Memory B cell (primary cell): Measurements from ENCODE around the gene SLC9C1.

Source experiments
- ATAC-seq: fragments of 150-1000 bp; cut with Tn5 transposase; 2 replicates; pipeline ENCODE4 v1.10.0; 2021; ENCODE audit warnings: low read depth, mild to moderate bottlenecking, moderate library complexity
- DNase-seq, 2 donors: peaks; one replicate each; pipeline ENCODE4 v3.0.0; 2022; ENCODE audit warnings: low spot score in 2 of 2
- H3K27ac Mint-ChIP-seq: one replicate; pipeline ENCODE4 v1.8.0; 2022; ENCODE audit warnings: mild to moderate bottlenecking, moderate library complexity, mixed read lengths
- H3K27me3 Mint-ChIP-seq: one replicate; pipeline ENCODE4 v1.8.0; 2022; ENCODE audit warnings: mixed read lengths
- H3K36me3 Mint-ChIP-seq: one replicate; pipeline ENCODE4 v1.8.0; 2022; ENCODE audit warnings: mild to moderate bottlenecking, mixed read lengths
- H3K4me1 Mint-ChIP-seq: one replicate; pipeline ENCODE4 v1.8.0; 2022; ENCODE audit warnings: mixed read lengths
- H3K4me3 Mint-ChIP-seq: one replicate; pipeline ENCODE4 v1.8.0; 2022; ENCODE audit warnings: mild to moderate bottlenecking, moderate library complexity, mixed read lengths
- H3K9me3 Mint-ChIP-seq: one replicate; pipeline ENCODE4 v1.8.0; 2022; ENCODE audit warnings: mixed read lengths

The SLC9C1 gene

DNA sequence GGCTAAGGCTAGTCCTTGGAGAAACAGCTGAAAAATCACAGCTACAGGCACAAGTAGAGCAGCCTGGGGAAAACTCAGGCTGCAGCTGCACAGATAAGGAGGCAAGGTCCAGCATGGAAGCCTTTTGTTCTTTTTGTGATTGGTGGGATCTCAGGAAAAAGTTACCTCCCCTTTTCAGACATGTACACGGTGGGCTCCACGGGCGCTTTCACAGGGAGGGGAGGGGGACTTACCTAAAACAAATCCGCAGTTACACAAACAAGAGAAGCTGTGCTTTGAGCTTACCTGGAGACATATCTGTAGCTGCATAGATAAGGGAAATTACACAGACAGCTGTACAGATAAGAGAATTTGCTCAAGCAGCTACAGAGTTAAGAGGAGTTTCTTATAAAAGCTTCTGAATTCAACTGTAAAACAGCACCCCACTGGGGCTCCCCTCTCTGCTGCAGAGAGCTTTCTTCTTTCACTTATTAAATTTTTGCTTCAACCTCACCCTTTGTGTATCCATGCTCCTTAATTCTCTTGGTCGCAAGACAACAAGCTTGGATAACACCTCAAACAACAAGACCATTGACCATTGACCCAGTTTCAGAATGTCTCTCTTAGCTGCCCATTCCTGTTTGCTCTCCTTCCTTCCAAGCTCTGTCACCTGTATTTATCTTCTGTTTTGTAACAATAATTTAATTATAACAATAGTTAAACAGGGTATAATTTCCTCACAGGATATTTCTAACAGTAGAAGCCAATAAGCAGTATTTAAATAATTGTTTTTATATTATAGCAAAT, 28.0 kb upstream of the SLC9C1 start:
- ATAC-seq, result no peak
- Mint-ChIP-seq H3K9me3 (no peaks in the 10 kb centered on the region), H3K4me1 (peaks cover 2% of the 10 kb centered on the region), H3K27ac (no peak overlapping the region), H3K4me3 (no peak overlapping the region), H3K36me3 (no peaks in the 10 kb centered on the region), H3K27me3 (no peaks in the 10 kb centered on the region)
- DNase-seq, result no peak

DNA sequence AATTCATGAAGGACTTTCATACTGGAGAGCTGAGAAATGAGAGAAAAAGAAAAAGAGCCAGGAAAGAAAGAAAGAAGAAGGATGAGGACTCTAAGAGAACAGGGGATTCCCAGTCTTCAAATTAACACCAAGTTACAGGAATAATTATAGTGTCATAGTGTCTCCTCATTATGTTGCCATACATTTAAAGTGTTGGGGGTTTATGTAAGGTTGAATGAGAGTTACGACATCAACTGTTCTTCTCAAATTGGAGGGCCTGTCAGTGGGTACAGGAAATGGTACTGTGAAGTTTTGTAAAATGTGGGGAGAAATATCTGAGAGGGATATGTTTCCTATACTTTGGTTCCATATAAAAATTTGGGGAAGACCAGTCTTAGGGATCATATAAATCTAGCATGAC, 26.7 kb upstream of the SLC9C1 start:
- Mint-ChIP-seq H3K4me3 (no peak overlapping the region), H3K36me3 (no peaks in the 10 kb centered on the region), H3K4me1 (no peaks in the 10 kb centered on the region), H3K27ac (no peak overlapping the region), H3K27me3 (no peaks in the 10 kb centered on the region), H3K9me3 (no peaks in the 10 kb centered on the region)
- DNase-seq, result no peak
- ATAC-seq, result no peak

DNA sequence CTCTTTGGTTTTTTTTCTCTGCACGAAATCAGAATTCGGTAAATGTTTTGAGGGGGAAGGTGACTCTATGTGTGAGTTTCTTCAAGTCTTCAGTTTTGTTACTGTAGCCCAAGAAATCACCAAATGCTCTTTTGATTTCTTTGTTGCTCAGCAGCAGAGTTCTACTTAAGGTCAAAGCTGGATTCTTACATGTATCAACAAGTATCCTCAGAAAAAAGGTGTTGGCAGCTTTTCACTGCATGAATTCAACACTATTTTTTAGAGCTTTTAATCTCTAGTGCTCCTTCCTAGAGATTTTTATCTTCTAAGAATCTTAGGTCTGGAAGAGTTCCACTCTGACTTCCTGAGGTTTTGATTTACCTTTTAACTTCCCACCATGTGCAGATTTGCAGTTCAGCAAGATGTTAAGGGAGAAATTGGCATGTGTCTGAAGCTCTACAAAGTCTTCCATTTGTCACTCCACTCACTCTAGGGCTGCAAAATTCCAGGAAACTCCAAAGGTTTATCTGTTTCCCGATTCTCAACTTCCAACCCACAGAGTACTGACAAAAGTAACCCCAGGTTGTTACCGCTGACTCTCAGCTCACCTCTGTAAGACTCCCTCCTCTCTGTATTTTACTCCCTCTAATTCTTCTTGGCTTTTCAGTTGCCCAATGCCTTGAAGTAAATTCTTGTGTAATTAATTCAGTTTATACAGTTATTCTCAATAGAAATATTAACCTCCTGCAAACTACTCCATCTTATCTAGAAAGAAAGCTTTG, 25.7 kb upstream of the SLC9C1 start:
- H3K9me3 Mint-ChIP-seq, result peaks cover 2% of the 10 kb centered on the region
- DNase-seq (no peak), ATAC-seq (no peak)
- H3K27me3 Mint-ChIP-seq, result no peaks in the 10 kb centered on the region
- H3K4me1 Mint-ChIP-seq, result peaks cover under 1% of the 10 kb centered on the region
- no peak overlapping the region for H3K27ac Mint-ChIP-seq
- no peak overlapping the region for H3K4me3 Mint-ChIP-seq
- peaks cover 3% of the 10 kb centered on the region for H3K36me3 Mint-ChIP-seq

DNA sequence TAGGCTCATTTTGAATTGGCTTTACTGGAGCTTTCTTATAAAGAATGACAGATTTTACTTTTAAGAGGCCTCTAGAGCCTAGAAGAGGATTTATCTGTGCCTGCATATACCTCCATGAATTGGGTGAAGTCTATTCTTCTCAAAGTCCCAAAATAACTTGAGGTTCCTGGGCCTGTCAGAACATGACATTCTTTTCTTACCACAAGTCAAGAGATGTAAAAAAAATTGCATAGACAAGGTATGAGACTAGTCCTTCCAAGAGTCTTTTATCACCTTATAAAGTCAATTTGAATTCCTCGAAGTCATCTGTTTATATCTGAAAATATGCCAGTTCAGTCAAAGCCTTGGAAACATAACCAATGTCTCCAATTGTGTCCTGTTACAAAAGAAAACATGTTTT, 21.8 kb upstream of the SLC9C1 start:
- DNase-seq (no peak), ATAC-seq (no peak)
- peaks cover 3% of the 10 kb centered on the region for H3K4me1 Mint-ChIP-seq
- no peaks in the 10 kb centered on the region for H3K27me3 Mint-ChIP-seq
- H3K9me3 Mint-ChIP-seq, result peaks cover 4% of the 10 kb centered on the region
- H3K4me3 Mint-ChIP-seq, result no peak overlapping the region
- H3K27ac Mint-ChIP-seq, result no peak overlapping the region
- peaks cover 3% of the 10 kb centered on the region for H3K36me3 Mint-ChIP-seq

DNA sequence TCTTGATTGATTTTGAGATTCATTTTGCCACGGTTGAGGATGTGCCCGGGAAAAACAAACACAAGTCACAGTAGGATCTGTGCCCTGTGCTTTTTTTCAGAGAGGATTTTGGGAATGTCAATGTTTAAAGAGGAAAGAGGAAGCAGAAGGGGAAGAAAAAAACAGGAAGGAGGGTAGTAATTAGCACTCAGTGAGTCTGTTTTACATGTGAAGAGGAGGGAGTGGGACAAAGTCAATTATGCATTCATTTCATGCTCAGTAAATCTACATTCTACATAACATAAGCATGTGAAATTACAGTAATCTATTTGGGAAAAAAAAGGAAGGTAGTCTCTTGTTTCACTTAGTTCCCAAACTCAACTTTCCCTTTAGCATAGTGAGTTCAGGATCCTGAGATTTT, 20.6 kb upstream of the SLC9C1 start:
- H3K9me3 Mint-ChIP-seq, result peaks cover 4% of the 10 kb centered on the region
- H3K27me3 Mint-ChIP-seq, result no peaks in the 10 kb centered on the region
- ATAC-seq (no peak), DNase-seq (no peak)
- no peak overlapping the region for H3K27ac Mint-ChIP-seq
- peaks cover 3% of the 10 kb centered on the region for H3K36me3 Mint-ChIP-seq
- H3K4me1 Mint-ChIP-seq, result peaks cover 3% of the 10 kb centered on the region
- no peak overlapping the region for H3K4me3 Mint-ChIP-seq

DNA sequence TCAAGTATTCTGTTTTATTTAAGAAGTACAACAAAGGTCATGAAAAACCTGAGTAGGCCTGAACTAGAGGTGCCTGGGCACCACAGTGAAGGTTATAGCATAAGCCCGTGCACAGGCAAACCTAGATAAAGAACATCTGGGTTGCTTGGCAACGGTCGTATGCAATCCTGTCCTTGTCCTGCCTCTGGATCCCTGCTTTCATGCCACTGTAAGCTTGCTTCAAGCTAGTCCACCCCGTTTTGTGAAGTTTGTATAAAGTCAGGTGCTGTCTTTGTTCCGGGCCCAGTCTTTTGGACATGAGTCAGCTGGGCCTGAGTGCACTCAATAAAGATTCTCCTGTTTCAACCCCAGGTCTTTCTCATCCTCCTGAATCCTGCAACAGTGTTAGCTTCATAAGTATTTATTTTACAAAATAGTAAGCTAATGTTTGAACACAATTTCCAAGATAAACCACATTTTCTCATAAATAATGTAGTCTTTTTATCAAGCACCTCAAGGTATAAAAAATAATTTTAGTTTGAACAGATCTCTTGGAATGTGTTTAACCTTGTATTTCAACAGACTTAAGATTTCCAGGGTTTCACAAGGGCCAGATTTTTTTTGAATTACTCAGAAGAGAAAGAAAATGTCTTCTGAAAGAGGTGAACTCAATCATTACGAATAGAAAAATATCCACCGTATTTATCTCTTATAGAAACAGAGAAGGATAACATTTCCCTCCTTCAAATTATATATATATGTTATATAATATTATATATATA, 14.3 kb upstream of the SLC9C1 start:
- DNase-seq, result no peak
- no peak for ATAC-seq
- Mint-ChIP-seq H3K36me3 (no peaks in the 10 kb centered on the region), H3K4me1 (no peaks in the 10 kb centered on the region), H3K4me3 (no peak overlapping the region), H3K27ac (no peak overlapping the region), H3K9me3 (no peaks in the 10 kb centered on the region), H3K27me3 (no peaks in the 10 kb centered on the region)

DNA sequence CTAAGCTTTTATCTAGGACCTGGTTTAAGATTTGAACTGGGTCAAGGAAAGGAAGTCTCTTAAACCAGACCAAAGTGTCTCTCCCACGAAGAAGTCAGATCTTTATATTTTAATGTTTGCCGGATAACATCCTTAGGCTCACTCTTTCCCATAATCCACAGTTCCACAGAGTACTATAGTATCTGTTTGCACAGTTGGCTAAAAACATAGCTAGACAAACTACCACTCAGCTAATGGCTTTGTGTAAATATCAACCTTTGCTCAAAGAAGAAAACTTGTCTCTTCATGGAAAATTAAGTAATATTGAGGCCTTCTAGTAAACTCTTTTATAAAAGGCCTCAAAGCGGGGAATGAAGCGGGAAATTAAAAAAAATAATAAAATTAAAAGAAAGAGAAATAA, 13.5 kb upstream of the SLC9C1 start:
- no peaks in the 10 kb centered on the region for H3K4me1 Mint-ChIP-seq
- no peak overlapping the region for H3K4me3 Mint-ChIP-seq
- no peaks in the 10 kb centered on the region for H3K9me3 Mint-ChIP-seq
- no peak overlapping the region for H3K27ac Mint-ChIP-seq
- DNase-seq, result no peak
- no peaks in the 10 kb centered on the region for H3K27me3 Mint-ChIP-seq
- no peak for ATAC-seq
- H3K36me3 Mint-ChIP-seq, result no peaks in the 10 kb centered on the region

DNA sequence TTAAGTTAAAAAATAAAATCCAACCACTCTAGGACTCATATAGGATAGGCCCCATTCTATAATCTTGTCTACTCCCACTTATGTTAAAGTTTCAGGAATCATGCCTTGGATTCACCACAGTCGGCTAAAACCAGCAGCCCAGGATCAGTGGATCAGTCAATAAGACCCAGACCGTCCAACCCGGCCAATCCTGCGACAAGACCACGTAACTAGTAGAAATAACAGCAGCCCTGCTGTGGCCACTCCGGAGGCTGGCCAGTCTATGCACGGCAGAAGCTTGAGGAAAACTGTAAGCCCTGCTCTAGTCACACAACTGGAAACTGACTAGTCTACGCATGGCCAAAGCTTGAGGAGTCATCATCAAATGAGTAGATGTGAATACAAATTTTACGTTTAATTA, 12.8 kb upstream of the SLC9C1 start:
- ATAC-seq (no peak), DNase-seq (no peak)
- H3K36me3 Mint-ChIP-seq, result no peaks in the 10 kb centered on the region
- H3K27me3 Mint-ChIP-seq, result no peaks in the 10 kb centered on the region
- no peaks in the 10 kb centered on the region for H3K9me3 Mint-ChIP-seq
- no peak overlapping the region for H3K4me3 Mint-ChIP-seq
- H3K4me1 Mint-ChIP-seq, result no peaks in the 10 kb centered on the region
- no peak overlapping the region for H3K27ac Mint-ChIP-seq

DNA sequence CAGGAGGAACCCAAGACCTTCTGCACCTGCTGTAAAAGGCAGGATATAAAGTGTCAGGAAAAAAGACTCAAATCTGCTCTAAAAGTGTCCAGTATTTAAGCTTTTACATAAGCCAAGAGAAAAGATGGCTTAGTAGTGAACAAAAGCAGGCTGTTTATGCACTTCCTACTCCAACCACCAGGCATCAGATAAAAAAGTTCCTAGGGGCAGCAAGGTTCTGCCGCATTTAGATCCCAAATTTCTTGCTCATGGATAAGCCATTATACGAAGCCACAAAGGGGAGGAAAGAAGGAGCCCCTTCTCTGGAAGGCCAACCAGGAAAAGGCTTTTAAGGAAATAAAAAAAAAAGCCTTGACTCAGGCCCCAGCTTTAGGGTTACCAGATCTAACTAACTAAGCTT, 10.6 kb upstream of the SLC9C1 start:
- no peak overlapping the region for H3K4me3 Mint-ChIP-seq
- H3K9me3 Mint-ChIP-seq, result no peaks in the 10 kb centered on the region
- ATAC-seq (no peak), DNase-seq (no peak)
- H3K4me1 Mint-ChIP-seq, result no peaks in the 10 kb centered on the region
- no peak overlapping the region for H3K27ac Mint-ChIP-seq
- no peaks in the 10 kb centered on the region for H3K27me3 Mint-ChIP-seq
- no peaks in the 10 kb centered on the region for H3K36me3 Mint-ChIP-seq

DNA sequence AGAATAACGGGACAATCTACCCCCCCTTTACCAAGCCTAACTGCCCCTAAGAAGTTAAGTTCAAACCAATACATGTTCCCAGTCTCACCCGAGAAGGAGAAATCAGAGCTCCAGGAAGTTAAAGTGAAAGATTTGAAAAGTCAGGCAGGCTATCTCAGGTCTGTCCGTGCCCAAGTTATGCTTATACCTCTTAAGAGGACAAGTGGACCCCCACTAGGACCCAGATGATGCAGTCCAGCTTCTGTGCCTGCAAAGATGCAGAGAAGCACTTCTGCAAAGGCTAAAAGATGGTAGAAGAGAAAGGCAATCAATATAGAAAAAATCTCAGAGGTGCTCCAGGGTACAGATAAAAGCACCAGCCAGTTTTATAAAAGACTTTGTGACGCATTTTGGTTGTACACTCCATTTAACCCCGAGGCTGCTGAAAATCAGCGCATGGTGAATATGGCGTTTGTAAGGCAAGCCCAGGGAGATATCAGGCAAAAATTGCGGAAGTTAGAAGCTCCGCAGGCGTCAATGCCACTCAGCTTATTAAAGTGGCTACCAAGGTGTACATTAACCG, 9.8 kb upstream of the SLC9C1 start:
- no peaks in the 10 kb centered on the region for H3K9me3 Mint-ChIP-seq
- DNase-seq, result peak; percentile 27
- no peak overlapping the region for H3K27ac Mint-ChIP-seq
- ATAC-seq, result peak; percentile 89
- no peaks in the 10 kb centered on the region for H3K27me3 Mint-ChIP-seq
- no peak overlapping the region for H3K4me3 Mint-ChIP-seq
- no peaks in the 10 kb centered on the region for H3K36me3 Mint-ChIP-seq
- H3K4me1 Mint-ChIP-seq, result peaks cover under 1% of the 10 kb centered on the region

DNA sequence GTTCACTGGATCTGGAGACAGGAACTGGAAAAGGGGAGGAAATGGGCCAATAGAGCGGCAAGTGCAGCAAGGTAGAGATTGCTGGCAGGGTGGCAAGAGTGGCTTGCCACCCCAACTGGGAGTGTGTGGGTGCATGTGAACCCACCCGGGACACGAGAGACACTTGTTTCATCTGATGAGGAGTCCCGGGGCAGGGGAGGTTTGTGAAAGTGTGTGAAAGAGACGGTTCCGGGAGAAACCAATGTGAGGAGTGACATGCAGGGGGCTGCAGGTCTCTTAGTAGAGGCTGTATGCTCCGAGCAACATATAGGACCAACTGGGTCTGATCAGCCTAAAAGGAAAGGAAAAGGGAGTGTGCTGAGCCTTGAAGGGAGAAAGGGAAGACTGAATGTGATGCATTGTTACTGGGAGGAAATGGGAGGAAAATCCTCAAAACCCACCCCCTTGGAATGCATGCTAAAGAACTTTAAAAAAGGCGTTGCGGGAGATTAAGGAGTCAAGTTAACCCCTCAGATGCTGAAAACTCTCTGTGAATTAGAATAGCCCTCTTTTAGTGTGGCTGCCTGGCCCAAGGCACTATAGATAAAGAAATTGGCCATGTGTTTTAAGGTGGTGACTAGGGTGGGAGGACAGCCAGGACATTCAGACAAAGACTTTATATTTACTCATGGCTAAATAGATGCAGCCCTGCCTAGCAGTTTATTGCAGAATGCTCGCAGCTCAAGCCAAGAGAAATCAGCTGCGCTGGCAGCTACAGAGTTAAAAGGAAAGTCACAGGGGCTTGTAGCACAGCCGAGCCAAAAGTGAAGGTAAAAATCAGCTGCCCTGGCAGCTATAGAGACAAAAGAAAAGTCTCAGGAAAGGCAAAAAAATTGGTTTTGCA, 9.1 kb upstream of the SLC9C1 start:
- DNase-seq, result no peak
- Mint-ChIP-seq H3K27ac (no peak overlapping the region), H3K4me1 (peaks cover 8% of the 10 kb centered on the region), H3K27me3 (no peaks in the 10 kb centered on the region), H3K36me3 (no peaks in the 10 kb centered on the region), H3K9me3 (no peaks in the 10 kb centered on the region), H3K4me3 (no peak overlapping the region)
- ATAC-seq, result peak; percentile 17

DNA sequence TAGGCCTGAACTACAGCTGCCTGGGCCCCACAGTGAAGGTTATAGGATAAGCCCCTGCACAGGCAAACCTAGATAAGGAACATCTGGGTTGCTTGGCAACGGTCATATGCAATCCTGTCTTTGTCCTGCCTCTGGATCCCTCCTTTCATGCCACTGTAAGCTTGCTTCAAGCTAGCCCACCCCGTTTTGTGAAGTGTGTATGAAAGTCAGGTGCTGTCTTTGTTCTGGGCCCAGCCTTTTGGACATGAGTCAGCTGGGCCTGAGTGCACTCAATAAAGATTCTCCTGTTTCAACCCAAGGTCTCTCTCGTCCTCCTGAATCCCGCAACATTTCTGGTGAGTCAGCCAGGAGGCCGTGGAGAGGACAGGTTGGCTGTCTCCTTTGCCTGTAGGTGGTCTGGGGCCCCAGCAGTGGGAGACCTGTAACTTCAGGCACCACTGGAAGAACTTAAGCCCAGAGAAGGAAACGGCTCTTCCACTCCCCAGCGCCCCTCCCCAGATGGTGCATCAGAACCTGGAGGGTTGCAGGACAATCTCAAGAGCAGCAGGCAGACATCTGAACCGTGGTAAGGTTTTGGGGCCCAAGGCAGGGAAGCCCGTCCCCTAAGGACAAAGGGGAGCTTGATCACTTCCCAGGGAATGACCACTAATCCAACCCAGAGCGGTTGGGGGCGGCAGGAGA, 8.3 kb upstream of the SLC9C1 start:
- H3K4me3 Mint-ChIP-seq, result no peak overlapping the region
- H3K27me3 Mint-ChIP-seq, result no peaks in the 10 kb centered on the region
- H3K4me1 Mint-ChIP-seq, result peaks cover 13% of the 10 kb centered on the region
- no peaks in the 10 kb centered on the region for H3K9me3 Mint-ChIP-seq
- DNase-seq (no peak), ATAC-seq (no peak)
- H3K27ac Mint-ChIP-seq, result no peak overlapping the region
- H3K36me3 Mint-ChIP-seq, result no peaks in the 10 kb centered on the region

DNA sequence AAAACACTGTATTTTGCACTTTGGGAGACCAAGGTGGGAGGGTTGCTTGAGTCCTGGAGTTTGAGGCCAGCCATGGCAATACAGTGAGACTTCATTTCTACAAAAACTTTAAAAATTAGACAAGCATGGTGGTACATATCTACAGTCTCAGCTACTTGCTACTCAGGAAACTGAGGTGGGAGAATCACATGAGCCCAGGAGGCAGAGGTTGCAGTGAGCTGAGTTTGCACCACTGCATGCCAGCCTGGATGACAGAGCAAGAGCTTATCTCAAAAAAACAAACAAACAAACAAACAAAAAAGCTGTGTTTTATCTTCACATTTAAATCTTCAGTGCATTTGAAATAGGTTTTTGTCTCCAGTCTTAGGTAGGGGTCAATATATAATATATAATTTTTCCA, 4.8 kb upstream of the SLC9C1 start:
- peaks cover 20% of the 10 kb centered on the region for H3K4me1 Mint-ChIP-seq
- H3K27ac Mint-ChIP-seq, result no peak overlapping the region
- no peaks in the 10 kb centered on the region for H3K9me3 Mint-ChIP-seq
- ATAC-seq (no peak), DNase-seq (no peak)
- no peaks in the 10 kb centered on the region for H3K27me3 Mint-ChIP-seq
- no peaks in the 10 kb centered on the region for H3K36me3 Mint-ChIP-seq
- no peak overlapping the region for H3K4me3 Mint-ChIP-seq
